HG02973 (cell line): ENCODE results near the gene ARHGAP26.
A peak's percentile ranks its signal among the peaks of the same experiment; 100 is the strongest.
"Not testable (repeated sequence)": the region's sequence is repeated elsewhere in the genome, so short reads cannot be mapped to it uniquely, and the experiment has no call there.

Experiments used
- ATAC-seq: cut with Tn5 transposase; IDR thresholded peaks from one replicate; pipeline ENCODE4 v1.9.1; 2021; ENCODE audit warnings: moderate library complexity; ENCODE audit not compliant: unreplicated experiment

ARHGAP26 gene

DNA sequence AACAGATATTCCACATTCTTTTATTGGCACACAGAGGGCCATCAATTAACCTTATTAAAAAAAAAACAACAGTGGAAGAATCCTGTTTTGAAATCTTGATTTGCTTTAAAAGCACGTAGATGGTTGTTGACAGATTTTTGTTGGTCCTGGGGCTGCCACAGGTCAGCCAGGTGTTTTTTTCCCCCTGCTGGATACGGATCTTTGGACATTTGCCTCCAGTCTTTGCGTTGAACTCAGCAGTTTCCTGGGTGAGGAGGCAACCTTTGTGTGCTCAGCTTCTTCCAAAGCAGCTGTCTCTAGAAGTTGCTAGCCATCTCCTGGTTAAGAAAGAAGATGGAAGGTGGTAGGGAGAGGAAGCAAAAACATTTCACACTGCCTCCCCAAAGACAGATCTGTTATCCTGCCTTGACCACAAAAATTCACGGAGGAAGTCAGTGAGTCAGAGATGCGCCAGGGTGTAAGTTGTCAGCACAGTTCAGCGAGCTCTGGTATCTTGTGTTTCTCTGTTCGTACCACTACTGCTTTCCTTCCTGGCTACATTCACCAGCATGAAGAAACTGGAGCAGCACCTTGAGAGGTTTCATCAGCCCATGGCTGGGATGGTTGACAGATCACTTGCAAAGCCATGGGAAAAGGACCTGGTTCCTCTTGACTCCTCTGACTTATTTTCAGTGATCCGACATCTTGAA, 207.3 kb downstream of the ARHGAP26 start:
- ATAC-seq = peak; percentile 90

DNA sequence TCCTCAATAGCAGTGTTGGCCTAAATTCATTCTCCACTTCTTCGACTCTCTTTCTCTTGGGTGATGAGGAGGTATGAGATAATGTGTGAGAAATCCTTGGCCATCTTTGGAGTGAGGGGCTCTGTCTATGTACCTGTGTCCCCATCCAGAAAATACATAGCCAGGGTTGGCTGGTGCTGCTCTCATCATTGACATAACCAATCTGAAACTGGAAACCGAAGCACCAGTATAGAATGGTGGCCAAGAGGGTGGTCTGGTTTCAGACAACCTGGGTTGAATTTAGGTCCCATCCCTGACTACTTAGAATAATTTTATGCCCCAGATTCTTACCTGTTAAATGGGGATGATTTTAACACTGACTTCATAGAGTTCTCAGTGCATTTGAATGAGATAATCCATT, 208.1 kb downstream of the ARHGAP26 start:
- no peak for ATAC-seq

DNA sequence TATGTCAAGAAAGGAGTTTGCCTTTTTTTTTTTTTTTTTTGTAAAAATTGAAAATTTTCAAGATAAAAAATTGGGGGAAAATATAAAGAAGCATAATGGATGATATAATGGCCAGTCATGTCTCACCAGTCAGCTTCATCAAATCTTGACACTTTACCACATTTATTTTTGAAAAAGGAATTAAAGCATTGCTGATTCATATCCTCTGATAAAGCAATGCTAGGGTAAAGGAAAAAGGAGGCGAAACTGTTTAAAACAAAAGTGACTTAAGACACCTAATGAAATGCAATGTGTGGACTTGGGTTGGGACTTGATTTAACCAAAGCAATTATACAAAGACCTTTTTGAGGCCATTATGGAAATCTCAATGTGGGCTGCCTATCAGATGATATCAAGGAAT, 208.5 kb downstream of the ARHGAP26 start:
- ATAC-seq = no peak

DNA sequence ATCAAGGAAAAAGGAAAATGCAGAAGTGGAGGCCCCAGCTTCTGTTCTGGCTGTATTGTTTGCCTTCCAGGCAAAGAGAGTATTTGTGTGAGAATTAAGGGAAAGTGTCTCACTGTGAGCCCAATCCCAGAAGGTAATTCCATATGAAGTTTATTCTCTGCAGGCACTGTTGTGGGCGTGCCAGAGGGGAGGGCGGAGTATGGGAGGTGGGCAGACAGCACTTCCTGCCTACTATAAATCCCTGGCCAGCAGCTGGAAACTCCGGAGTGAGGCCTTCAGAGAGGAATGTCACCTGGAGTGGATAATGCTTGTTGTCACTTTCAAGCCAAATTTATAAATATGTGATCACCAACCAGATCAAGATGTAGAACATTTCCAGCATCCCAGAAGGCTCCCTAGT, 209.5 kb downstream of the ARHGAP26 start:
- ATAC-seq = no peak

DNA sequence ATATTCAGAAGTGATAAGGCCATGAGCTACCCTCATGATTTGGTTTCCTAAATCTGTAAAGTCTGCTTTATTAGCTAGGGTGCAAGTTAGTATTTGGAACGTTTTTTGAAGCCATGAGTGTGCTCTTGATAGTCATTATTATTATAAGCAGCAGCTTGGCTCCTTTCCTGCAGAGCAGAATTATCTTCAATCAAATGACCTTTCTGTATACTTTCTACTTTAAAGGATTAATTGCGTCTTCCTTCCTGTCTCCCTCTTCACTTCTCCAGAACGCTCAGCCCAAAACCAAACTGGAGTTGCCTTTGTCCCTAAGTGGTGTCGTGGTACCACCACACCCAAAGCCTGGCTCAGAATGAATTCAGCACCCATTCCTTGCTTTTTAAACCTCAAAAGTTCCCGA, 211.3 kb downstream of the ARHGAP26 start:
- ATAC-seq = no peak

DNA sequence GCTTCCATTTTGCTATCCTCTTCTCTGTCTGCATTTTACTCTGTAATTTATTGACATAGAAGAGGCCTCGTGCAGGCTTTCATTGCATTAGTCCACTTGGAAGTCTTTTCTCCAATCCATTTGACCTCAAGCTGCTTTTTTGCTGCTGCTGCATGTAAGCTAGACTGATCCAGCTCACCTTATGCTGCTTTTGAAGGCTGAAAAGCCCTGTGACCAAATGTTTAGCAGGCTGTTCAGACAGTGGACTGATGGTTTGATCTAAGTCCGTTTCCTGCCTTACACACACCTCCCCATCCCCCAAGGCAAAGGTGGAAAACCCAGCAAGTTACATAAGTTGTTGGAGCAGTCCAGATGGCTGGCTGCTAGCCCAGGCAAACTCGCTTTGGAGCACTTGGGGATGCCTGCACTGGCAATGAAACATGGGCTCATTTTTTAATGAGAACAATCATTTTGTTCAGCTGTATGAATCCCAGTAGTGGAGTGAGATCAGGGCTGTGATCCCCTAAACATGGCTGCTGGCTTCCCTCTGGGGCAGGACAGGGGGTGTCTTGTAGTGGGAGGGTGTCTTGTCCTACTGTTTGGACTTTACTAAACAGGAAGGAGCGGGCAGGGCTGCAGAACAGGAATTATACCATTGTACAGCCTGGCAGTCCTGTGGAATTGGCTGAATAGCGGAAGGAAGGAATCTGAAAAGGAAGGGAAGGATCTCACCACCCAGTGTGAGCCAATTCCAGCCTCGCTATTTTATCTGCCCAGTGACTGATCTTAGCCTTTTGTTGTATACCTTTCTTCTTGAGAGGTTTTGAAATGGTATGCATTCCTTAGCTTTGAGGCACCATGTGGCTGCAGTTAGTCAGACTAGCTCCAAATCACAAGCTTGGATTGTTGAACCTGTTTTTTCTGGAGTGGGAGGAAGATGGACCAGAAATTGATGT, 212.0 kb downstream of the ARHGAP26 start:
- ATAC-seq = no peak

DNA sequence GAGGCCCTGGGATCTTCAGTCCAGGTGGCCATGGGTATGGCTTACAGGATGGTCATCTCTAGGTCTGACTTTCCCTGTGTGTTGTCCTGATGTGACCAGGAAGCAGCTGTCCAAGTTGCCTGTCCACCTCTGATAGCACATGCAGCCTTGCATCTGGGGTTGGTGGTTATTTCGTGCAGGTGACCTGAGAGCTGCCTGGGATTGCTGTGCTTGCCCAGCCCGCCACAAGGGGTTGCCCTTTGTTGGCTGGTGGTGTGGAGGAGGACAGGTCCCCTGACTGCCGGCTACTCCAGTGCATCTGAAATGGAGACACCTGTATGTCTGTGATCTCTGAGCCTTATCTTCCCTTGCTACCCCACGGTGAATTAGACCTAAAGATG, 212.6 kb downstream of the ARHGAP26 start:
- ATAC-seq = no peak

DNA sequence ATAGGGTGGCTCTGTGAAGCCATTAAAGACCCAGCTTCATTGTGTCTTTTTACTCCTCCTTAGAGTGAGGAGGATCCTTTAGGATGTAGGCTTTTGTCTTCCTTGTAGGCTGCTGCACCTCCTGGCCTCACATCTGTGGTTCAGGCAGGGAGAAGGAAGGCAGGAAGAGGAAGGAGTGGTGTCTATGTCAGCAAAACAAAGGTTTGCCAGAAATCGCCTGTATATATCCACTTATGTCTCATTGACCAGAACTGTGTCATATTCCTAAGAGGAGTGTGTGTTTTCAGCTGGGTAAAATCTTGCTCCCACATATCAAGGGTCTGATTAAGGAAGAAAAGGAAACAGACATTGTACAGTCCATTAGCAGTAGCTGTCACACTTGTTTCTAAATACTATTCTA, 213.8 kb downstream of the ARHGAP26 start:
- ATAC-seq = no peak

DNA sequence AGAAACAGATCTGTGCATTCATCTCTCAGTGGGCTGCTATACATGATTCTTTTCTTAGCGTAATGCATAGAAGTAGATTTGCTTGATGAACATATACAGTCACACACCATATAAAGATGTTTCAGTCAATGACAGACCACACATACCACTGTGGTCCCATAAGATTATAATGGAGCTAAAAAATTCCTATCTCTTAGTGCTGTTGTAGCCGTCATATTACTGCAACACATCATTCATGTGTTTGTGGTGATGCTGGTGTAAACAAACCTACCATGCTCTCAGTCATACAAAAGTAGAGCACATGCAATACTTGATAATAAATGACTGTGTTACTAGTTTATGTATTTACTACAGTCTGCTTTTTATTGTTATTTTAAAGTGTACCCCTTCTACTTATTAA, 214.3 kb downstream of the ARHGAP26 start:
- no peak for ATAC-seq

DNA sequence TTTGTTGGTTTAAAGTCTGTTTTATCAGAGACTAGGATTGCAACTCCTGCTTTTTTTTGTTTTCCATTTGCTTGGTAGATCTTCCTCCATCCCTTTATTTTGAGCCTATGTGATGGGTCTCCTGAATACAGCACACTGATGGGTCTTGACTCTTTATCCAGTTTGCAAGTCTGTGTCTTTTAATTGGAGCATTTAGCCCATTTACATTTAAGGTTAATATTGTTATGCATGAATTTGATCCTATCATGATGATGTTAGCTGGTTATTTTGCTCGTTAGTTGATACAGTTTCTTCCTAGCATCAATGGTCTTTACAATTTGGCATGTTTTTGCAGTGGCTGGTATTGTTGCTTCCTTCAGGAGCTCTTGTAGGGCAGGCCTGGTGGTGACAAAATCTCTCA, 219.1 kb downstream of the ARHGAP26 start:
- ATAC-seq = not testable (repeated sequence)

DNA sequence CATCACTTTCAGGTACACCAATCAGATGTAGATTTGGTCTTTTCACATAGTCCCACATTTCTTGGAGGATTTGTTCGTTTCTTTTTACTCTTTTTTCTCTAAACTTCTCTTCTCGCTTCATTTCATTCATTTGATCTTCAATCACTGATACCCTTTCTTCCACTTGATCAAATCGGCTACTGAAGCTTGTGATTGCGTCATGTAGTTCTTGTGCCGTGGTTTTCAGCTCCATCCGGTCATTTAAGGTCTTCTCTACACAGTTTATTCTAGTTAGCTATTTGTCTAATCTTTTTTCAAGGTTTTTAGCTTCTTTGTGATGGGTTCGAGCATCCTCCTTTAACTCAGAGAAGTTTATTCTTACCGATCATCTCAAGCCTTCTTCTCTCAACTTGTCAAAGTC, 219.9 kb downstream of the ARHGAP26 start:
- ATAC-seq = not testable (repeated sequence)

DNA sequence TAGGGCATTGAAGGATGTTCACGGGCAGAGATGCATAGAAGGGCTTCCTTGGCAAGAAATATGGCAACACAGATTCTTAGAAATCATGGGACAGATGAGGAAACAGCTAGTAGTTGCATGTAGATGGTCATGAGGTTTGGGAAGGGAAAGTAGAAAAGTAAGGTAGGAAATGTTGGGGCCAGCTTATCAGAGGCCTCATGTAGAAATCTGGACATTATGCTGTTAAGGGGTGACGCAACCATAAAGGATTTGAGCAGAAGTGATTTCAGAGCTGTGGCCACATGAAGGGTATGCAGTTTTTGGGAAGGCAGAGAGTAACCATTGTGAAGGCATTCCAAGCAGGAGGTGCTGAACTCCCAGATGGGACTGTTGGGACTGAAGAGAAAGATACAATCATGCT, 224.0 kb downstream of the ARHGAP26 start:
- no peak for ATAC-seq

DNA sequence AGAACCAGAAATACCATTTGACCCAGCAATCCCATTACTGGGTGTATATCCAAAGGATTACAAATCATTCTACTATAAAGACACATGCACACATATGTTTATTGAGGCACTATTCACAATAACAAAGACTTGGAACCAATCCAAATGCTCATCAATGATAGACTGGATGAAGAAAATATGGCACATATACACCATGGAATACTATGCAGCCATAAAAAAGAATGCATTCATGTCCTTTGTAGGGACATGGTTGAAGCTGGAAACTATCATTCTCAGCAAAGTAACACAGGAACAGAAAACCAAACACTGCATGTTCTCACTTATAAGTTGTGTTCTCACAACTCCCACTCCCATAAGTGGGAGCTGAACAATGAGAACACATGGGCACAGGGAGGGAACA, 225.4 kb downstream of the ARHGAP26 start:
- ATAC-seq = not testable (repeated sequence)

DNA sequence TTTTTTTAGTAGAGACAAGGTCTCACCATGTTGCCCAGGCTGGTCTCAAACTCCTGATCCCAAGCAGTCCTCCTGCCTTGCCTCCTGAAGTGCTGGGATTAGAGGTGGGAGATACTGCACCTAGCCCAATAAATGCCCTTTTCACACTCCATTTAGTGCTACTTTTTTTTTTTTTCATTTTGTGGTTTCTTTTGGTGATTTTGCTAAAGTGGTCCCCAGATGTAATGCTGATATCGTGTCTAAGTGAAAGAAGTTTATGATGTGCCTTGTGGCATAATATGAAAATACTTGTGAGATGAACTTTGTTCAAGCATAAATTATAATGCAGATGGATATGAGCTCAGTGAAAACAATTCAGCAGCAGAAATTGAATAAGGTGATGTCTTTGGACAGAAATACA, 227.4 kb downstream of the ARHGAP26 start:
- no peak for ATAC-seq

DNA sequence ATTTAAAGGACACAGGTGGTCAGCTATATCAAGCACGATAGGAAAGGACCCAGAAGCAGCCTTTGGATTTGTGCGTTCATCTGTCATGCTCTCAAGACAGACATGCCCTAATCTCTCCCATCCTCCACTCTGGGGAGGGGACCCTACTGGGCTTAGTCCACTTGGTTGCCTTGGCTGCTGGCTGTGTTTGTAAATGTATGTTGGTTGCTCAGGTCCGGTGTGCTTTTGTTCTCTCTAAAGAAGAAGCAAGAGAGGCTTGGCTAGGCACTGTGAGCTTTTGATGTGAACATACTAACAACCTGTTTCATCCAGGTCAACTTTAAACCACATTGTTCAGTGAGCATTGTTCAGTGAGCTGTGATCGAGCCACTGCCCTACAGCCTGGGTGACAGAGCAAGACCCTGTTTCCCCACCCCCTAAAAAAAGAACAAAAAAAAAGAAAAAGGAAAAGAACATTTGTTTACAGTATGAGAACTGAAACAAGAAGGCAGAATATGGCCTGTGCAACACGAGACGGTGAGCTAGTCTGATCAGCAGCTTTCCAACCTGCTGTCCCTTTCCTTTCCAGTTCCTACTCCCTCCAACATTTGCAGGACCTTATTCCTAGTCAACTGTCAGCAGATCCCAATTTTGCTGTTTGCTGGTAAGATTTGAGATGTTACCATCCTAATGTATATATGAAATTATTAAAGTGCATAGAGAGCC, 228.3 kb downstream of the ARHGAP26 start:
- no peak for ATAC-seq

DNA sequence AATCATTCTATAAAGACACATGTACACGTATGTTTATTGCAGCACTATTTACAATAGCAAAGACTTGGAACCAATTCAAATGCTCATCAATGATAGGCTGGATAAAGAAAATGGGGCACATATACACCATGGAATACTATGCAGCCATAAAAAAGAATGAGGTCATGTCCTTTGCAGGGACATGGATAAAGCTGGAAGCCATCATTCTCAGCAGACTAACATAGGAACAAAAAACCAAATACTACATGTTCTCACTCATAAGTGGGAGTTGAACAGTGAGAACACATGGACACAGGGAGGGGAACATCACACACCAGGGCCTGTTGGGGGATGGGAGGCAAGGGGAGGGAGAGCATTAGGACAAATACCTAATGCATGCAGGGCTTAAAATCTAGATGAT, 230.4 kb downstream of the ARHGAP26 start:
- ATAC-seq = not testable (repeated sequence)

DNA sequence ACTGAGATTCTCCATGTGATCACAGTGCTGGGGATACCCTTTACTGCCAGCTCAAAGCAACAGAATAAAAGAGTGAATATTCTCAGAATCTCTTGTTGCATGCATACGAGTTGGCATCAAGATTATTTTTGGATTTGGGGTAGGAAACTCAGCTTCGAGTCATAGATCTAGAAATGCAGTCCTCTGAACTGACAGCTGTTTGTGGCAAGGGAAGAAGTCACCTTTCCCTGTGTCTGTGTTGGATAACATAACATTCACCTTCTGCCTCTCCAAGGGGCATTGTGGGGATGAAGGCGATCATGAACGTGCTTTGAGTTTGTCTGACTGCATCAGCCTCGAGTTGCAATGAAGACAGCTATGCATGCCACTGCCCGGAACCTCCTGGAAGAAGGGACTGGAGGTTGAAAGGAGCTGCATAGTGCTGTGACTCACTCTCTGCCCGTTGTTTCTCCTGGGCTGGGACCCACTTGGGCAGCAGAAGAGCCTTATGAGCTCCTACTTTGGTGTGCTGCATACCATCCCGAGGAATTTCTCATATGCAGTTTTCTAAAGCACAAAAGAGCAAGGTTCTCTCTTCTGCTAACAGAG, 231.7 kb downstream of the ARHGAP26 start:
- no peak for ATAC-seq

DNA sequence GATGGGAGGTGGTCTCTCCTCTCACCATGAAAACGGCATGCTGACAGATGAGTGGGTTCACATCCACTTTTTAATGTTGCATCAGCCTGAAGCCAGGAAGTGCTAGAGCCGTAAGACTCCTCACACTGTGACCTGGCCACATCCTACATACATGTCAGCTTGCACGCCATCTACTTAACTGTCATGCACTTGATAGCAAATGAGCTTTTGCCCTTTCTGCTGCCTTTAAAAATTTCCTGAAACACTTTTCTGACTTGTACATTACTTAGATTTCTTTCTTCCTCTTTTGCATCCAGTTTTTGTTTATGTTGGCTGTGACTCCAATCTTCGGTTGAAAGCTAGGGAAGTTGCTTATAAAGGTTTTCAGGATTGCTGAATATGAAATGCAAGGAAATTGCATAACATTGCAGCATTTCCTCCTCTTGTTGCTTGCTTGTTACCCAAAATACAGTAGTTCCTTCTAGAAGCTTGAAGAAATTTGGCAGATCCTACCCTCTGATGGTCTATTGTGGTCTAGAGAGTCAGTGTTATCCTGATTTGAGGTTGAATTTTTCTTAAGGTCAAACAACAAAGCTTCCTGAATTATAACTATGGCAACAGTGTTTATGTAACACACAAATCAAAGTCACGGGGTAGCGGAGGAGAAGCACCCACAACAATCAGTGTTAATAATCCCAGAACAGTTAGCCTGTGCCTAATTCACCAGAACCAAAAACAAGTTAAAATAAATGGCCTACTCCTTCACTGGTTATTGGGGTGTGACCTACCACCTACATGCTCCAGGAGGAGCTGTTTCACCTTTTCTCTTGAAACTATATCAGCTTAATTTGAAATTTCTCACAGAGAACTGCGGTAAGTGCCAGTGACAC, 232.5 kb downstream of the ARHGAP26 start:
- peak; percentile 77 for ATAC-seq

DNA sequence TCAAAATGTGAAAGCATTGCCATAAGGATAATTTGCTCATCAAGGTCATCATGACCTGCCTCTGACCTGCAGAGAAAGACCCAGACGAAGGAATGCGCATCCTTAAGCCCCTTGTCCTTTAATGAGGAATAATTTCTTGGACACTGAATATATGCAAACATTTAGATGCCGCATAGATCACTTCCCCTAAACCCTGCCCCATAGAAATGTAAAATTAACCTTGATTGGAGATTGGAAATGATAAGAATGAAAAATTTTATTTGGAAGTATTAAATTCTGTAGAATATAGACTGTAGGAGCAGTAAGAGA, 233.1 kb downstream of the ARHGAP26 start:
- no peak for ATAC-seq

DNA sequence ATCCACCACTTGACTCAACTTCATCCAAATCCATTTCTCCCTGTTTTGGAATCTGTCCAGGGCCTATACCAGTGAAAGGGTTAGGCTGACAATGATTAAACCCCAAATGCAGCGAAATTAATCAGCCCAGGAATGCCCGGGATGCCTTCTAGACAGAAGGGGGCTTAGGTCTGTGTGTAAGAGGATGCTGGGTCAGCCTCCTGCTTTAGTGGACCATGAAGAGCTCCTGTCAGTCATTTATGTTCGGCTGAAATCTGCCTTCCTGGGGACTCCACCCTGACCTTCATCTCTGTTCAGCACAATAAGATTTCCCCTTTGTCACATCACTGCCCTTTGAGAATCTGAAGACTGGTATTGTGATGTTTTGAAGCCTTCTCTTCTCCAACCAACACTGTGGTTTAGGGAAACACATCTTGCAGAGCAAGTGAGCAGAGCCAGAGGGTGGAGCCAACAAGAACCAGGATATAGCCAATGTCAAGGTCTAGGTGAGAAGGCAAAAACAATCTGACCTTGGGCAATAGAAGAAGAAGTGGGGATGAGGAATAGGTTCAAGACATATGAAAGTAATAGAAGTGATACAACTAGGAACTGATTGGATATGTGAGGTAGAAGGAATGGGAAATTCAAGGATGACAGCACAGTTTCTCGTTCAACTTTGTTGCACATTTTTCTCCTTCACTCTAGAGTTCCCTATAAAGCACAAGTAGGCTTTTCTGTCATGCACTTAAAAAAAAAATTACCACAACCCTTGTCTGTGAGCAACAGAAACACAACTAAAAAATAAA, 234.4 kb downstream of the ARHGAP26 start:
- ATAC-seq = peak; percentile 34
